ENCODE results near the gene PSMB4. TPM values are rescaled to one million over a fixed set of nuclear protein-coding genes. Genes with fewer than 3 reads are reported as not detected.

PSMB4 gene
- polyA plus RNA-seq, 1 experiment: 468 TPM

GRCh38 chr1:151407304-151407703 is 7.9 kb downstream of the PSMB4 start:
- no peaks in the 10 kb centered on the region for H3K27me3 ChIP-seq (ENCODE audit: control insufficient read depth, insufficient read depth, low read length)
- ChIA-PET CTCF (no interaction called here), POLR2A (interaction anchor here (0.6 to 1.0 kb wide), 2 partner anchors 8 kb away, joined by 3 to 7 read pairs; partner anchors contain the start of gene PSMB4)
- no peak for TF ChIP-seq CTCF (IDR thresholded peaks at IDR 0.05; ENCODE audit: insufficient read depth, low read depth, low read length)
- peaks cover 33% of the 10 kb centered on the region for H3K36me3 ChIP-seq (ENCODE audit: control insufficient read depth, insufficient read depth, low read length)
- DNase-seq (ENCODE audit: low read depth): no peak
- H3K4me3 ChIP-seq (ENCODE audit: low read depth, low read length): no peak overlapping the region

GRCh38 chr1:151408891-151409290 is 9.5 kb downstream of the PSMB4 start:
- CTCF ChIA-PET: no interaction called here
- no peak for TF ChIP-seq CTCF (IDR thresholded peaks at IDR 0.05; ENCODE audit: insufficient read depth, low read depth, low read length)
- POLR2A ChIA-PET: no interaction called here
- Histone ChIP-seq H3K36me3 (ENCODE audit: control insufficient read depth, insufficient read depth, low read length) (peaks cover 33% of the 10 kb centered on the region), H3K27me3 (ENCODE audit: control insufficient read depth, insufficient read depth, low read length) (no peaks in the 10 kb centered on the region), H3K4me3 (ENCODE audit: low read depth, low read length) (no peak overlapping the region)
- DNase-seq (ENCODE audit: low read depth): no peak

GRCh38 chr1:151411884-151412283 is 12.5 kb downstream of the PSMB4 start:
- DNase-seq (ENCODE audit: low read depth): no peak
- ChIA-PET POLR2A (interaction anchor here (0.5 kb wide), 1 partner anchor 1507 kb away, joined by 3 read pairs; no protein-coding TSS in a partner anchor), CTCF (interaction anchor here (1.4 kb wide), 1 partner anchor 111 kb away, joined by 3 read pairs; no protein-coding TSS in a partner anchor)
- no peaks in the 10 kb centered on the region for H3K27me3 ChIP-seq (ENCODE audit: control insufficient read depth, insufficient read depth, low read length)
- H3K36me3 ChIP-seq (ENCODE audit: control insufficient read depth, insufficient read depth, low read length): peaks cover 17% of the 10 kb centered on the region
- no peak overlapping the region for H3K4me3 ChIP-seq (ENCODE audit: low read depth, low read length)
- TF ChIP-seq CTCF (IDR thresholded peaks at IDR 0.05; ENCODE audit: insufficient read depth, low read depth, low read length): no peak

- Histone ChIP-seq H3K27me3 (ENCODE audit: control insufficient read depth, insufficient read depth, low read length) (no peaks in the 10 kb centered on the region), H3K4me3 (ENCODE audit: low read depth, low read length) (no peak overlapping the region), H3K36me3 (ENCODE audit: control insufficient read depth, insufficient read depth, low read length) (peaks cover 7% of the 10 kb centered on the region)
- POLR2A ChIA-PET: interaction anchor here (0.7 kb wide), 2 partner anchors 9 to 343 kb away, joined by 7 to 19 read pairs; no protein-coding TSS in a partner anchor
- DNase-seq (ENCODE audit: low read depth): peak; percentile 71
- TF ChIP-seq CTCF (IDR thresholded peaks at IDR 0.05; ENCODE audit: insufficient read depth, low read depth, low read length): no peak
- CTCF ChIA-PET: interaction anchor here (1.1 to 1.6 kb wide), 3 partner anchors 11 to 115 kb away, joined by 3 to 5 read pairs (median 3); no protein-coding TSS in a partner anchor
These were observed 16.9 kb downstream of the PSMB4 start for GRCh38 chr1:151416231-151416630.

GRCh38 chr1:151418081-151418480 is 18.7 kb downstream of the PSMB4 start:
- Histone ChIP-seq H3K36me3 (ENCODE audit: control insufficient read depth, insufficient read depth, low read length) (peaks cover 8% of the 10 kb centered on the region), H3K4me3 (ENCODE audit: low read depth, low read length) (no peak overlapping the region), H3K27me3 (ENCODE audit: control insufficient read depth, insufficient read depth, low read length) (no peaks in the 10 kb centered on the region)
- no peak for TF ChIP-seq CTCF (IDR thresholded peaks at IDR 0.05; ENCODE audit: insufficient read depth, low read depth, low read length)
- POLR2A ChIA-PET: no interaction called here
- no peak for DNase-seq (ENCODE audit: low read depth)
- CTCF ChIA-PET: interaction anchor here (0.6 kb wide), 1 partner anchor 1202 kb away, joined by 3 read pairs; no protein-coding TSS in a partner anchor
